ENCODE data around the gene SLC22A3.

Gene SLC22A3

GRCh38 chr6:160398674-160399271, 50.6 kb downstream of the SLC22A3 start:
- TF ChIP-seq EZH2 (IDR thresholded peaks at IDR 0.05) = no peak
- TF ChIP-seq FOXP2 (optimal IDR thresholded peaks at IDR 0.05; ENCODE audit: control extremely low read depth, extremely low read length, insufficient read depth) = no peak
- TF ChIP-seq POLR2AphosphoS5 (IDR thresholded peaks at IDR 0.05; ENCODE audit: borderline replicate concordance, low read depth, low read length) = no peak
- H3K9me3 ChIP-seq (ENCODE audit: low read depth, low read length) = no peaks in the 10 kb centered on the region

GRCh38 chr6:160400446-160400845, 52.3 kb downstream of the SLC22A3 start:
- Histone ChIP-seq H3K36me3 (ENCODE audit: insufficient read depth, low read length) (no peaks in the 10 kb centered on the region), H3K4me3 (no peak overlapping the region), H3K27ac (no peak overlapping the region), H3K9ac (ENCODE audit: insufficient read length) (no peak overlapping the region), H3K9me3 (ENCODE audit: low read depth, low read length) (no peaks in the 10 kb centered on the region)
- TF ChIP-seq POLR2AphosphoS5 (IDR thresholded peaks at IDR 0.05; ENCODE audit: borderline replicate concordance, low read depth, low read length) (no peak), FOXP2 (optimal IDR thresholded peaks at IDR 0.05; ENCODE audit: control extremely low read depth, extremely low read length, insufficient read depth) (no peak), EZH2 (IDR thresholded peaks at IDR 0.05) (no peak)
- DNase-seq (ENCODE audit: low read depth, low spot score) = no peak

More at GRCh38 chr6:160398674-160399271, 50.6 kb downstream of the SLC22A3 start:
- H3K27ac ChIP-seq = no peak overlapping the region
- no peak for DNase-seq (ENCODE audit: low read depth, low spot score)
- no peak overlapping the region for H3K9ac ChIP-seq (ENCODE audit: insufficient read length)
- no peaks in the 10 kb centered on the region for H3K36me3 ChIP-seq (ENCODE audit: insufficient read depth, low read length)
- no peak overlapping the region for H3K4me3 ChIP-seq

- H3K9ac ChIP-seq (ENCODE audit: insufficient read length) = no peak overlapping the region
- no peak overlapping the region for H3K4me3 ChIP-seq
- DNase-seq (ENCODE audit: low read depth, low spot score) = no peak
- TF ChIP-seq FOXP2 (optimal IDR thresholded peaks at IDR 0.05; ENCODE audit: control extremely low read depth, extremely low read length, insufficient read depth) = no peak
- no peak for TF ChIP-seq POLR2AphosphoS5 (IDR thresholded peaks at IDR 0.05; ENCODE audit: borderline replicate concordance, low read depth, low read length)
- no peak for TF ChIP-seq EZH2 (IDR thresholded peaks at IDR 0.05)
- no peaks in the 10 kb centered on the region for H3K36me3 ChIP-seq (ENCODE audit: insufficient read depth, low read length)
- H3K27ac ChIP-seq = no peak overlapping the region
- H3K9me3 ChIP-seq (ENCODE audit: low read depth, low read length) = no peaks in the 10 kb centered on the region
Measured at GRCh38 chr6:160408528-160408927, 60.4 kb downstream of the SLC22A3 start.

- no peaks in the 10 kb centered on the region for H3K36me3 ChIP-seq (ENCODE audit: insufficient read depth, low read length)
- no peak for DNase-seq (ENCODE audit: low read depth, low spot score)
- TF ChIP-seq FOXP2 (optimal IDR thresholded peaks at IDR 0.05; ENCODE audit: control extremely low read depth, extremely low read length, insufficient read depth) = no peak
- TF ChIP-seq EZH2 (IDR thresholded peaks at IDR 0.05) = no peak
- TF ChIP-seq POLR2AphosphoS5 (IDR thresholded peaks at IDR 0.05; ENCODE audit: borderline replicate concordance, low read depth, low read length) = no peak
- no peak overlapping the region for H3K4me3 ChIP-seq
- no peak overlapping the region for H3K27ac ChIP-seq
- no peak overlapping the region for H3K9ac ChIP-seq (ENCODE audit: insufficient read length)
- H3K9me3 ChIP-seq (ENCODE audit: low read depth, low read length) = no peaks in the 10 kb centered on the region
Measured at GRCh38 chr6:160412993-160413392, 64.8 kb downstream of the SLC22A3 start.

- DNase-seq (ENCODE audit: low read depth, low spot score) = no peak
- no peaks in the 10 kb centered on the region for H3K36me3 ChIP-seq (ENCODE audit: insufficient read depth, low read length)
- H3K27ac ChIP-seq = no peak overlapping the region
- H3K9me3 ChIP-seq (ENCODE audit: low read depth, low read length) = no peaks in the 10 kb centered on the region
- TF ChIP-seq FOXP2 (optimal IDR thresholded peaks at IDR 0.05; ENCODE audit: control extremely low read depth, extremely low read length, insufficient read depth) = no peak
- no peak for TF ChIP-seq EZH2 (IDR thresholded peaks at IDR 0.05)
- TF ChIP-seq POLR2AphosphoS5 (IDR thresholded peaks at IDR 0.05; ENCODE audit: borderline replicate concordance, low read depth, low read length) = no peak
- no peak overlapping the region for H3K9ac ChIP-seq (ENCODE audit: insufficient read length)
- H3K4me3 ChIP-seq = no peak overlapping the region
Measured at GRCh38 chr6:160417146-160417545, 69.0 kb downstream of the SLC22A3 start.

GRCh38 chr6:160417550-160417949, 69.4 kb downstream of the SLC22A3 start:
- Histone ChIP-seq H3K4me3 (no peak overlapping the region), H3K27ac (no peak overlapping the region), H3K36me3 (ENCODE audit: insufficient read depth, low read length) (no peaks in the 10 kb centered on the region), H3K9ac (ENCODE audit: insufficient read length) (no peak overlapping the region), H3K9me3 (ENCODE audit: low read depth, low read length) (no peaks in the 10 kb centered on the region)
- no peak for DNase-seq (ENCODE audit: low read depth, low spot score)
- TF ChIP-seq FOXP2 (optimal IDR thresholded peaks at IDR 0.05; ENCODE audit: control extremely low read depth, extremely low read length, insufficient read depth) = no peak
- no peak for TF ChIP-seq EZH2 (IDR thresholded peaks at IDR 0.05)
- no peak for TF ChIP-seq POLR2AphosphoS5 (IDR thresholded peaks at IDR 0.05; ENCODE audit: borderline replicate concordance, low read depth, low read length)

GRCh38 chr6:160418370-160418769, 70.2 kb downstream of the SLC22A3 start:
- TF ChIP-seq POLR2AphosphoS5 (IDR thresholded peaks at IDR 0.05; ENCODE audit: borderline replicate concordance, low read depth, low read length) (no peak), EZH2 (IDR thresholded peaks at IDR 0.05) (no peak), FOXP2 (optimal IDR thresholded peaks at IDR 0.05; ENCODE audit: control extremely low read depth, extremely low read length, insufficient read depth) (no peak)
- Histone ChIP-seq H3K9ac (ENCODE audit: insufficient read length) (no peak overlapping the region), H3K9me3 (ENCODE audit: low read depth, low read length) (no peaks in the 10 kb centered on the region), H3K27ac (no peak overlapping the region), H3K4me3 (no peak overlapping the region), H3K36me3 (ENCODE audit: insufficient read depth, low read length) (no peaks in the 10 kb centered on the region)
- DNase-seq (ENCODE audit: low read depth, low spot score) = no peak

GRCh38 chr6:160419488-160419887, 71.3 kb downstream of the SLC22A3 start:
- Histone ChIP-seq H3K27ac (no peak overlapping the region), H3K9ac (ENCODE audit: insufficient read length) (no peak overlapping the region), H3K9me3 (ENCODE audit: low read depth, low read length) (no peaks in the 10 kb centered on the region), H3K36me3 (ENCODE audit: insufficient read depth, low read length) (no peaks in the 10 kb centered on the region), H3K4me3 (no peak overlapping the region)
- DNase-seq (ENCODE audit: low read depth, low spot score) = no peak
- no peak for TF ChIP-seq EZH2 (IDR thresholded peaks at IDR 0.05)
- no peak for TF ChIP-seq POLR2AphosphoS5 (IDR thresholded peaks at IDR 0.05; ENCODE audit: borderline replicate concordance, low read depth, low read length)
- TF ChIP-seq FOXP2 (optimal IDR thresholded peaks at IDR 0.05; ENCODE audit: control extremely low read depth, extremely low read length, insufficient read depth) = no peak

Data from SK-N-MC (cell line).